GM21737 (cell line): Measurements from ENCODE around the gene PLIN1.

ENCODE experiments used
- ATAC-seq: cut with Tn5 transposase; IDR thresholded peaks from one replicate; pipeline ENCODE4 v1.9.1; 2021; ENCODE audit warnings: mild to moderate bottlenecking, moderate library complexity; ENCODE audit not compliant: unreplicated experiment

Gene PLIN1

DNA sequence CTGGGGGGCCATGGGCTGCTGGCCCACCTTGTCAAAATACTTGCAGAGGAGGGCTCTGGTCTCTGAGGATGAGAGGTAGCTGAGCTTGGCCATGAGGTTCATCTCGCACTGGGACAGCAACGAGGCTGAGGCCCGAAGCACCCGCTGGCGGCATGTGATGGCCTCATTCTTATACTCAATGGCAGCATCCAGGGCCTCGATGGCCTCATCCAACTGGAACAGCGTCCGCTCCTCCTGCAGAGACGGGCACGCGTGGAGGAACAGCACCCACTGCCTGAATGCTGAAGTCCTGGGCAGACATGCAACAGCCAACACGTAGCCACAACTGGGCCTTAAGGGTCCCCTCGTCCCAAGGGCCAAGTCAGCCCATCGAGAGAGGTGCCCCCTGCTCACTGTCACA lies 48.9 kb downstream of the PLIN1 start:
- ATAC-seq = no peak

DNA sequence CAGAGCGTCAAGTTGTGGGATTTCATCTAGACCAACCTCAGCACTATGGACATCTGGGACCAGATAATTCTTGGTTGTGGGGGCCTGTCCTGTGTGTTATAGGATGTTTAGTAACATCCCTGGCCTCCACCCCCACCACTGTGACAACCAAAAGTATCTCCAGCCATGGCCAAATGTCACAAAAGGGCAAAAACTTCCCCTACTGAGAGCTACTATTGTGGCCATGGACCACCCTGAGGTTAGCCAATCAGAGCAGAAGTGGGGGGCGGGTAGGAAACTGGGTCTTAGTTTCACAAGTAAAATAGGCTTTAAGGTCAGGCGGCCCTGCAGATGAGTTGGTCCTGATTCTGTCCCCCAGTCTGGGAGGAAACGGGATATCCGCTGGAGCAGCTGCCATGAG lies 49.3 kb downstream of the PLIN1 start:
- ATAC-seq = no peak

DNA sequence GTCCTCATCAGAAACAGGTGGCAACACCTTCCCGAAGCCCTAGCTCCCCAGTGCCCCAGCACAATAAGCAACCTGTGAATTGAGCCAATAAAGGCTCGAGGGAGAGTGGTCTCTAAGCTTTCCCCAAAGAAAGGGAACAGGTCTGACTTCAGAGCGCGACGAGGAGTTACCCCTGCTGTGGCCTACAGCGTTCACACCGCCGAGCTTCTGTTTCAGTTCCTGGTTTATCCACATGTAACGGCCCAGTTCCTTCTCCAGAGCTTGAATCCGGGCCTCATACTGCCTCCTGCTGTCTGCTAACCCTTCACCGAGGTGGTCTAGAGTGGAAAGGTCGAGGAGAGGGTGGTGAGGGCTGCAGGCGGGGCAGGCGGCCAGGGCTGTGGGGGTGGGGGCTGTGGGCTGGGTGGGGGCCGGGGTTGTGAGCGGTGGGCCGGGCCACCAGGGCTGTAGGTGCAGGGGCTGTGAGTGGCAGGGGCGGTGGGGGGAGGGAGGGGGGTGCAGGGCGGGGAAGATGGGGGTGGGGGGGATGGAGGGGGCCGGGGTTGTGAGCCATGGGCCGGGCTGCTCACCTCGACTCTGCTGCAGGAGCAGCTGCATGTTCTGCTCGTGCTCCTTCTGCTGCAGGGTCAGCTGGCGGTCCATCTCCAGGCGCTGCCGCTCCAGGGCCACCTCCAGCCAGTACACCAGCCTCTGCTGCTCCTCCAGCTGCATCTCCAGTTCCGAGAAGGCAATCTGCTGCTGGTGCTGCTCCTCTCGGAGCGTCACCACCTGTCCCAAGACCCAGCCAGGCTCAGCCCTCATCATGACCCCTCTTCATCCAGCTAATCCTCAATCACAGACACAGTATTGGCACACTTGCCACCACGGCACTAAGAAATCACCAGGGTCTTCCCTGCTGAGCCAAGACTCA lies 50.1 kb downstream of the PLIN1 start:
- no peak for ATAC-seq

DNA sequence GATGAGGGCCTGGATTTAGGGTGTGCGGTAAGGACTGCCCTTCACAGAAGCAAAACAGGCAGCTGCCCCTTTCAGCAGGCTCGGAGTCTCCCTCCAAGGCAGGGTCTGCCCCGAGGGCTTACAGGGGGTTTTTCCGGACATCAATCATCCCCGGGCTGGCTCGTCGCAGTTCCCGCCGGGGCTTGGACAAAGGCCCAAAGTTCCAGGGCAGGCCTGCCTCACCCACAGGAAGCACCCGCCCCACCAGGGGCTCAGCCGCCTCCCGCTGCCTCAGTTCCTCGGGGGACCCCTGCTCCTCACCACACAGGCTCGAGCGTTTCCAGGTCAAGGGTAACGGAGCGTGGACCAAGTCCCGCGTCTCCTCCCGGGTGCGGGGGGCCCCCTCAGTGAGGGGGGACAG lies 50.9 kb downstream of the PLIN1 start:
- no peak for ATAC-seq

GRCh38 chr15:89627256-89627970 lies 51.8 kb downstream of the PLIN1 start:
- no peak for ATAC-seq

DNA sequence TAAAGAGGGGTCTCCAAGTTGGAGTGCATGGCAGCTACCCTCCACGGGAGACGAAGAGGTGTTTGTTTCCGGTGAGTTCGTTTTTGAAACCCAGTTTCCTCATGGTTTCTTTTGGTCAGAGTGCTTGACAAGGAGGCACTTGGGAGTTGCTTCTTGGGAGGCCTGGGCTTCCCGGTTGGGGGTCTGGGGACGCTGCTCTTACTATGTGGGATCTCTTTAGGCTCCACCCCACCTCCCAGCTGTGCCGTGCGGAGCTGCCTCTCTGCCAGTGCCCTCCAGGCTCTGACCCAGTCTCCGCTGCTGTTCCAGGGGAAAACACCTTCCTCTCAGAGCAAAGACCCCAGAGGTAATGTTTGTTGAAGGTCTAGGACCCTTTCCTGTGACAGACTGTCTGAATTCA lies 53.5 kb downstream of the PLIN1 start:
- ATAC-seq = no peak

DNA sequence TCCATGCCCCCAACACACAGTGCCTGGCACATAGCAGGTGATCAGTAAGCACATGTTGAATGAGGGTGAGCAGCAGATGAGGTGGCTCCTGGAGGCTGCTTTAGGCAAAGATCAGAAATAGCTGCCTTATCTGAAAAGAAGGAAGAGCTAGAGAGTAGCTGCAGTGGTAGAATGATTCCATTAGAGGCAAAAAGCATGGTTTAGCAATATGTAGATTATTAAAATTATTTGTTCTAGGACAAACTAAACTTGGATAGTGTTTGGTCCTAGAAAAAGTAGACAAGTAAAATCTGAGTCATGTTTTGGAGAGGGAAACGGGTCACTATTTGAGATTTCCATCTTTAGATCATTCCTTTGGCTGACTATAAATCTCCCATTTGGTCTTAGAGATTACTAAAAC lies 56.0 kb downstream of the PLIN1 start:
- no peak for ATAC-seq

DNA sequence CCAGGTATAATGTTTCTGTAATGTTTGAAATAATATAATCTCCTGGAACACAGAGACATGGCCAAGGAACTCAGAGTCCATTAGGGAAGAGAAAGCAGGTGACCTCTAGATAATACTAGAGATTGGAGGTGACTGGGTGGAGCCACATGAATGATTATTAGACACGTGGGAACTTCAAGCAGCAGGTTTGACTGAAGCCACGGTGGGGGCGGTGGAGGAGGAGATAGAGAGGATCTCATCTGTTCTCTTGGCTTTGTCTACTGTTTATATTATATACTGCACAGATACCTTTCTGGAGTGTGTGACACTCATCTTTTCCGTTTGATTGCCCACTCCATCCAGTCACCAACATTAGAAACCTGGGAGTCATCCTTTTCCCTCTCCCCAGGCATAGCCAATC lies 57.6 kb downstream of the PLIN1 start:
- ATAC-seq = no peak

DNA sequence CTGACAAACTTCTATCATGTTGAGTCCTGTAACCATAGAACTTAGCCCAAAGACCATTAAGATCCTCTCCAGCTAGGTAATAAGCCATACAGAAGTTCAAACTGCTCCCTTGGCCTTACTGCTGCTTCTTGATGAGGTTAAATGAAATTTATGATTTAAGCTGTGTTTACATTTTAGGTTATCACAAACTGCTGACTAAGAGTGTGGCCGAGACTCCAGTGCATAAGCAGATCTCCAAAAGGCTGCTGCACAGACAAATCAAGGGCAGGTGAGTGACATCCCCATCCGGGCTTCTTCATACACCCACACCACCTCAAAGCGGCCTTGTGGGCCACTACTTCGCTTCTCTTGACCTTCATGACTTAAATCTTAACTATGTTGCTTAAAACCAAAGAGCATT lies 62.9 kb downstream of the PLIN1 start:
- ATAC-seq = no peak

DNA sequence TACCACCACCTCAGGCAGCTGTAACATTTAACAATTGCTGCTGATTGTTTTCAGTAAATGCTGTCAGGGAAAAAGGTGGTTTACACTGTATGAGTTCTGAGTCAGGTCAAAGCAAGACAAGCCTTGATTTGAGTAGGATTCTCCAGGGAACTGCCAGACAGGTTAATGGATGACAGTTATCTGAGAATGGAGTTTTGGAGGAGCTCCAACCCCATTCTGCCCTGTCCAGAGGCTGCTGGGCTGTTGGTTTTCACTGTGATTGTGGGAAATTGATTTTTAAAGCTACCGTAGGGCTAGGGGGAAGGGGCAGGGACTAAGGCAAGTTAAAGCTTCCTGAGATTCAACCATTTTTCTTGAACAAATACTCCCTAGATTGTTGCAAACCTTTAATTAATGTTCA lies 64.0 kb downstream of the PLIN1 start:
- no peak for ATAC-seq
